Panc1 (cell line): ENCODE results near the gene ANO3. TPM values are rescaled to one million over a fixed set of nuclear protein-coding genes. Genes with fewer than 3 reads are reported as not detected.

ENCODE experiments used
- ATAC-seq: fragments of 200-7000 bp; cut with Tn5 transposase; 2 replicates; pipeline ENCODE4 v1.9.1; 2020; ENCODE audit warnings: mild to moderate bottlenecking, moderate library complexity
- BruUV-seq: library from RNA; stranded (reverse); fragments of 400-500 nt; replicated peaks from 2 replicates; lab custom pipeline; 2021; lab: Mats Ljungman, UMichigan
- CTCF ChIA-PET: fragments of 300-600 bp; sonication (Branson Sonifier 250); formaldehyde crosslinking; loops from one replicate; lab custom pipeline; 2022; ENCODE audit warnings: antibody characterized with exemption; lab: Charles Lee
- POLR2A ChIA-PET: fragments of 300-600 bp; sonication (Branson Sonifier 250); formaldehyde crosslinking; loops from one replicate; lab custom pipeline; 2022; ENCODE audit warnings: antibody characterized with exemption; lab: Charles Lee
- DNase-seq: peaks from one replicate; pipeline ENCODE4 v3.0.0-alpha.2; 2010; ENCODE audit warnings: low read depth, low spot score
- H3K27ac ChIP-seq: 2 replicates; pipeline ENCODE4 v1.5.1; 2011; ENCODE audit warnings: mild to moderate bottlenecking, low read length, inconsistent platforms
- H3K27me3 ChIP-seq: fragments of 200-500 bp; sonication (Bioruptor generic); 2 replicates; pipeline ENCODE4 v1.6.0; 2014; ENCODE audit warnings: low read length, inconsistent platforms; ENCODE audit not compliant: control insufficient read depth, insufficient read depth
- H3K36me3 ChIP-seq: fragments of 200-500 bp; sonication (Bioruptor generic); 2 replicates; pipeline ENCODE4 v1.5.1; 2014; ENCODE audit warnings: inconsistent platforms, mild to moderate bottlenecking, low read length, moderate library complexity; ENCODE audit not compliant: control insufficient read depth, insufficient read depth
- H3K4me1 ChIP-seq: 2 replicates; pipeline ENCODE4 v1.5.1; 2011; ENCODE audit warnings: inconsistent platforms, mild to moderate bottlenecking, low read length, moderate library complexity; ENCODE audit not compliant: control insufficient read depth, insufficient read depth
- H3K4me3 ChIP-seq, 2 experiments: 2 replicates each; pipeline ENCODE4 v1.5.1; 2011 to 2012; ENCODE audit warnings: low read depth in 2 of 2, low read length in 2 of 2, mild to moderate bottlenecking in 2 of 2, inconsistent platforms in 1 of 2, moderate library complexity in 1 of 2
- H3K9me3 ChIP-seq: fragments of 200-500 bp; sonication (Bioruptor generic); 2 replicates; pipeline ENCODE4 v1.5.1; 2014; ENCODE audit warnings: low read depth, mild to moderate bottlenecking, inconsistent platforms, low read length, moderate library complexity; ENCODE audit not compliant: control insufficient read depth, insufficient read depth
- POLR2AphosphoS5 ChIP-seq: IDR thresholded peaks from 2 replicates; pipeline ENCODE4 v1.6.1; 2012; ENCODE audit warnings: mild to moderate bottlenecking, low read depth, low read length, moderate library complexity
- REST ChIP-seq, 2 experiments: IDR thresholded peaks; 2 replicates each; pipeline ENCODE4 v1.6.1; 2011 to 2012; ENCODE audit warnings: low read depth in 2 of 2, control low read depth in 1 of 2, low read length in 1 of 2, mild to moderate bottlenecking in 1 of 2, moderate library complexity in 1 of 2; ENCODE audit not compliant: insufficient read depth in 1 of 2
- SIN3A ChIP-seq: IDR thresholded peaks from 2 replicates; pipeline ENCODE4 v1.6.1; 2012; ENCODE audit warnings: low read depth, mild to moderate bottlenecking, low read length, moderate library complexity, borderline replicate concordance; ENCODE audit not compliant: insufficient read depth
- TCF7L2 ChIP-seq: IDR thresholded peaks from 2 replicates; pipeline ENCODE4 v1.6.1; 2011; ENCODE audit warnings: mild to moderate bottlenecking, low read depth, low read length, inconsistent platforms
- in situ Hi-C: cut with HindIII; loops from 2 replicates; pipeline ENCODE4 v1.10.0; 2016; ENCODE audit warnings: low sequenced_read_pairs, low pct_unique_long_range_greater_than_20kb
- intact Hi-C: fragments of 100-400 bp; cut with micrococcal nuclease; formaldehyde crosslinking; loops from one replicate; pipeline ENCODE4 v1.10.0; 2022; ENCODE audit not compliant: unreplicated experiment
- total RNA-seq: library from RNA; stranded (reverse); gene quantifications from one replicate; pipeline ENCODE4 v1.2.1, GENCODE V29; 2021; ENCODE audit not compliant: unreplicated experiment
- TF ChIP-seq, protein P1 (sequence below): fragments of 450-650 bp; IDR thresholded peaks from 2 replicates; pipeline ENCODE4 v1.5.1; 2017; ENCODE audit warnings: mild to moderate bottlenecking

The ANO3 gene
- total RNA-seq, 1 experiment from 2014 or later: not detected

GRCh38 chr11:26712497-26712896 is 380.6 kb downstream of the ANO3 start:
- ChIA-PET CTCF (no interaction called here), POLR2A (no interaction called here)
- H3K27me3 ChIP-seq: no peaks in the 10 kb centered on the region
- H3K27ac ChIP-seq: no peak overlapping the region
- no peaks in the 10 kb centered on the region for H3K9me3 ChIP-seq
- H3K4me1 ChIP-seq: no peaks in the 10 kb centered on the region
- TF ChIP-seq, protein P1, sequence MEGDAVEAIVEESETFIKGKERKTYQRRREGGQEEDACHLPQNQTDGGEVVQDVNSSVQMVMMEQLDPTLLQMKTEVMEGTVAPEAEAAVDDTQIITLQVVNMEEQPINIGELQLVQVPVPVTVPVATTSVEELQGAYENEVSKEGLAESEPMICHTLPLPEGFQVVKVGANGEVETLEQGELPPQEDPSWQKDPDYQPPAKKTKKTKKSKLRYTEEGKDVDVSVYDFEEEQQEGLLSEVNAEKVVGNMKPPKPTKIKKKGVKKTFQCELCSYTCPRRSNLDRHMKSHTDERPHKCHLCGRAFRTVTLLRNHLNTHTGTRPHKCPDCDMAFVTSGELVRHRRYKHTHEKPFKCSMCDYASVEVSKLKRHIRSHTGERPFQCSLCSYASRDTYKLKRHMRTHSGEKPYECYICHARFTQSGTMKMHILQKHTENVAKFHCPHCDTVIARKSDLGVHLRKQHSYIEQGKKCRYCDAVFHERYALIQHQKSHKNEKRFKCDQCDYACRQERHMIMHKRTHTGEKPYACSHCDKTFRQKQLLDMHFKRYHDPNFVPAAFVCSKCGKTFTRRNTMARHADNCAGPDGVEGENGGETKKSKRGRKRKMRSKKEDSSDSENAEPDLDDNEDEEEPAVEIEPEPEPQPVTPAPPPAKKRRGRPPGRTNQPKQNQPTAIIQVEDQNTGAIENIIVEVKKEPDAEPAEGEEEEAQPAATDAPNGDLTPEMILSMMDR: no peak
- no peak for TF ChIP-seq TCF7L2
- no peak for TF ChIP-seq REST (IDR thresholded peaks at IDR 0.05; ENCODE audit: insufficient read depth in 1 of 2, low read depth in 2 of 2, low read length in 1 of 2)
- no peak for TF ChIP-seq POLR2AphosphoS5
- TF ChIP-seq SIN3A: no peak
- no peak overlapping the region for H3K4me3 ChIP-seq
- H3K36me3 ChIP-seq: no peaks in the 10 kb centered on the region
- intact Hi-C loops: no loop called here
- no peak for ATAC-seq
- BruUV-seq: no TSS peak
- in situ Hi-C loops: no loop called here
- no peak for DNase-seq

Other genes starting within 250 kb of the ANO3 start
- not detected for gene MUC15, start 240.1 kb downstream of the ANO3 start, total RNA-seq